ENCODE measurements around the gene ARL15.

DNA sequence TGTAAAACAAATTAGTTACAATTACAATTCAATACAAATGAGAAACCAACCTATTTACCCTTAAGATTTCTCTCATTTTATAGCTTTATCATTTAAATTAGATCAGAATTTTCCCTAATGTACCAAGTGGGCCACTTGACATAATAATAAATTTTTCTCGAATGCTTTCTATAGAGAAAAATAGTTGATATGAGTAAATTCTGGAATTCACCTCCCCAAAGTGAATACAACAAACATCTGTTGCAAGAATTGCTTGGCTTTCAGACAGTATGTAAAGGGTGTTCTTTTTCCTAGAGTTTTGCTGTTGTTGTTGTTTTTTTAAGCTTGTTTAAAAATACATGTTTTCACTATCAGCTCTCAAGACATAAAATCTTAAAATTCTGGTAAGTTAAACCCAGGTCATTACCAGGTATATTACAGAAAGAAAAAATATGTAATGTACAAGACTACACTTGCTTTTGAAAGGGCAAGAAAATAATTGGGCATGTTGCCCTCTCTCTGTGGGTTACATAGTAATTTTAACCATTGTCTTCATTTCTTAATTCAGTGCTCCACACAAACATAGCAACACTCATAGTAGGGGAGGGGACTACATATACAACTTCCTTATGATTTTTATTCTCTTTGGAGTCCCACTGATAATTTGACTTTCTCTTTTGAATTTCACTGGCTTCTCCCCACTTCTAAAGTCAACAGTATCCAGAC lies 200.6 kb downstream of the ARL15 start:
- TF ChIP-seq, protein P1, sequence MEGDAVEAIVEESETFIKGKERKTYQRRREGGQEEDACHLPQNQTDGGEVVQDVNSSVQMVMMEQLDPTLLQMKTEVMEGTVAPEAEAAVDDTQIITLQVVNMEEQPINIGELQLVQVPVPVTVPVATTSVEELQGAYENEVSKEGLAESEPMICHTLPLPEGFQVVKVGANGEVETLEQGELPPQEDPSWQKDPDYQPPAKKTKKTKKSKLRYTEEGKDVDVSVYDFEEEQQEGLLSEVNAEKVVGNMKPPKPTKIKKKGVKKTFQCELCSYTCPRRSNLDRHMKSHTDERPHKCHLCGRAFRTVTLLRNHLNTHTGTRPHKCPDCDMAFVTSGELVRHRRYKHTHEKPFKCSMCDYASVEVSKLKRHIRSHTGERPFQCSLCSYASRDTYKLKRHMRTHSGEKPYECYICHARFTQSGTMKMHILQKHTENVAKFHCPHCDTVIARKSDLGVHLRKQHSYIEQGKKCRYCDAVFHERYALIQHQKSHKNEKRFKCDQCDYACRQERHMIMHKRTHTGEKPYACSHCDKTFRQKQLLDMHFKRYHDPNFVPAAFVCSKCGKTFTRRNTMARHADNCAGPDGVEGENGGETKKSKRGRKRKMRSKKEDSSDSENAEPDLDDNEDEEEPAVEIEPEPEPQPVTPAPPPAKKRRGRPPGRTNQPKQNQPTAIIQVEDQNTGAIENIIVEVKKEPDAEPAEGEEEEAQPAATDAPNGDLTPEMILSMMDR (IDR thresholded peaks at IDR 0.05): no peak
- no peak for TF ChIP-seq EZH2 (IDR thresholded peaks at IDR 0.05; ENCODE audit: borderline replicate concordance, insufficient read depth, low read depth, low read length, poor library complexity, severe bottlenecking)

Measured in B cell (primary cell).